Gastrocnemius medialis (tissue), 4 donors: Measurements from ENCODE around the gene PARD3. TPM values are rescaled to one million over a fixed set of nuclear protein-coding genes. Genes with fewer than 3 reads are reported as not detected.

Experiments
- ATAC-seq, 2 donors: fragments of 150-250 bp; one replicate each; pipeline ENCODE4 v1.9.1; 2016
- DNase-seq, 2 donors: peaks; one replicate each; pipeline ENCODE4 v3.0.0-alpha.2; 2019
- H3K27ac ChIP-seq, 4 donors: fragments of 200-600 bp; sonication (generic); 1 replicate in 1 of 4; 2 replicates in 3 of 4; pipeline ENCODE4 v1.5.1; 2016 to 2018; ENCODE audit warnings: mild to moderate bottlenecking in 2 of 4, moderate library complexity in 1 of 4
- H3K27me3 ChIP-seq, 3 donors: fragments of 200-600 bp; sonication (generic) in 2 of 3; 1 replicate in 1 of 3; 2 replicates in 2 of 3; pipeline versions ENCODE4 v1.5.1 to v1.6.0; 2016 to 2019; ENCODE audit warnings: mild to moderate bottlenecking in 1 of 3, moderate library complexity in 1 of 3
- H3K36me3 ChIP-seq, 2 donors: fragments of 200-600 bp; sonication (generic) in 1 of 2; one replicate each; pipeline ENCODE4 v1.5.1; 2017 to 2018
- H3K4me1 ChIP-seq, 2 donors: fragments of 200-600 bp; sonication (generic) in 1 of 2; one replicate each; pipeline ENCODE4 v1.5.1; 2016 to 2017; ENCODE audit warnings: mild to moderate bottlenecking in 2 of 2
- H3K4me3 ChIP-seq, 4 donors: fragments of 200-600 bp; sonication (generic) in 3 of 4; 1 replicate in 1 of 4; 2 replicates in 3 of 4; pipeline ENCODE4 v1.5.1; 2016 to 2019; ENCODE audit warnings: mild to moderate bottlenecking in 2 of 4
- H3K9me3 ChIP-seq, 3 donors: fragments of 200-600 bp; sonication (generic) in 2 of 3; 1 replicate in 1 of 3; 2 replicates in 2 of 3; pipeline ENCODE4 v1.5.1; 2016 to 2019
- CTCF ChIP-seq, 5 experiments: fragments of 450-650 bp in 3 of 5; fragments of 200-600 bp in 2 of 5; sonication (generic) in 2 of 5; IDR thresholded peaks in 4 of 5; conservative IDR thresholded peaks in 1 of 5; 1 replicate in 4 of 5; 2 replicates in 1 of 5; pipeline ENCODE4 v1.5.1; 2016 to 2019; ENCODE audit warnings: antibody characterized with exemption in 5 of 5, mild to moderate bottlenecking in 3 of 5, moderate library complexity in 3 of 5
- POLR2A ChIP-seq, 2 donors: fragments of 450-650 bp; IDR thresholded peaks; one replicate each; pipeline ENCODE4 v1.6.1; 2017; ENCODE audit warnings: antibody characterized with exemption in 2 of 2, mild to moderate bottlenecking in 2 of 2, moderate library complexity in 2 of 2
- in situ Hi-C, 4 donors: fragments of 200-750 bp; cut with MboI; loops; one replicate each; pipeline versions ENCODE4 v1.15.0 to v1.8.0; 2017; ENCODE audit warnings: low sequenced_read_pairs in 4 of 4
- intact Hi-C: fragments of 100-400 bp; cut with DNase I; formaldehyde crosslinking; loops from one replicate; pipeline ENCODE4 v1.15.1; 2023; ENCODE audit warnings: low total_unique reads
- total RNA-seq, 4 donors: library from RNA; depleted of rRNA; stranded (reverse); fragments of >200 nt; gene quantifications; one replicate each; pipeline versions ENCODE4 v1.1.0 to v1.2.3, GENCODE V29; 2016

The PARD3 gene
- total RNA-seq, 4 donors from 2014 or later = 64.6 to 75.8 (median 68.3) TPM

- H3K4me3 ChIP-seq = no peak overlapping the region
- peaks cover 15 to 25% of the 10 kb centered on the region in 2 donors for H3K4me1 ChIP-seq
- DNase-seq = no peak
- in situ Hi-C loops (no loop called here), intact Hi-C loops (no loop called here)
- H3K27ac ChIP-seq = no peak overlapping the region
- TF ChIP-seq POLR2A (IDR thresholded peaks at IDR 0.05) = no peak
- TF ChIP-seq CTCF (IDR thresholded peaks at IDR 0.05 in 4 of 5, conservative IDR thresholded peaks at IDR 0.05 in 1 of 5) = no peak
- no peaks in the 10 kb centered on the region for H3K9me3 ChIP-seq
- H3K27me3 ChIP-seq = no peaks in the 10 kb centered on the region
- ATAC-seq = no peak
- no peaks in the 10 kb centered on the region for H3K36me3 ChIP-seq
These were observed 244.2 kb downstream of the PARD3 start for GRCh38 chr10:34570887-34571286.

- TF ChIP-seq POLR2A (IDR thresholded peaks at IDR 0.05) (no peak), CTCF (IDR thresholded peaks at IDR 0.05 in 4 of 5, conservative IDR thresholded peaks at IDR 0.05 in 1 of 5) (no peak)
- DNase-seq = no peak
- H3K4me3 ChIP-seq = no peak overlapping the region
- peaks cover 0 to 6% of the 10 kb centered on the region in 2 donors for H3K4me1 ChIP-seq
- no peak overlapping the region for H3K27ac ChIP-seq
- intact Hi-C loops = no loop called here
- ATAC-seq = no peak
- H3K36me3 ChIP-seq = no peaks in the 10 kb centered on the region
- no peaks in the 10 kb centered on the region for H3K27me3 ChIP-seq
- no peaks in the 10 kb centered on the region for H3K9me3 ChIP-seq
- in situ Hi-C loops = no loop called here
These were observed 247.3 kb downstream of the PARD3 start for GRCh38 chr10:34567659-34568253.

GRCh38 chr10:34565934-34566333 is 249.2 kb downstream of the PARD3 start:
- in situ Hi-C loops = no loop called here
- H3K27me3 ChIP-seq = no peaks in the 10 kb centered on the region
- peaks cover 0 to 6% of the 10 kb centered on the region in 2 donors for H3K4me1 ChIP-seq
- DNase-seq (no peak), ATAC-seq (no peak)
- H3K27ac ChIP-seq = no peak overlapping the region
- intact Hi-C loops = no loop called here
- H3K4me3 ChIP-seq = no peak overlapping the region
- TF ChIP-seq POLR2A (IDR thresholded peaks at IDR 0.05) = no peak
- no peak for TF ChIP-seq CTCF (IDR thresholded peaks at IDR 0.05 in 4 of 5, conservative IDR thresholded peaks at IDR 0.05 in 1 of 5)
- no peaks in the 10 kb centered on the region for H3K36me3 ChIP-seq
- H3K9me3 ChIP-seq = no peaks in the 10 kb centered on the region

- Histone ChIP-seq H3K36me3 (no peaks in the 10 kb centered on the region), H3K27me3 (no peaks in the 10 kb centered on the region), H3K27ac (no peak overlapping the region), H3K9me3 (no peaks in the 10 kb centered on the region), H3K4me3 (no peak overlapping the region), H3K4me1 (no peaks in the 10 kb centered on the region)
- in situ Hi-C loops (no loop called here), intact Hi-C loops (no loop called here)
- DNase-seq (no peak), ATAC-seq (no peak)
- TF ChIP-seq POLR2A (IDR thresholded peaks at IDR 0.05) (no peak), CTCF (IDR thresholded peaks at IDR 0.05 in 4 of 5, conservative IDR thresholded peaks at IDR 0.05 in 1 of 5) (no peak)
These were observed 257.0 kb downstream of the PARD3 start for GRCh38 chr10:34558093-34558583.

DNA sequence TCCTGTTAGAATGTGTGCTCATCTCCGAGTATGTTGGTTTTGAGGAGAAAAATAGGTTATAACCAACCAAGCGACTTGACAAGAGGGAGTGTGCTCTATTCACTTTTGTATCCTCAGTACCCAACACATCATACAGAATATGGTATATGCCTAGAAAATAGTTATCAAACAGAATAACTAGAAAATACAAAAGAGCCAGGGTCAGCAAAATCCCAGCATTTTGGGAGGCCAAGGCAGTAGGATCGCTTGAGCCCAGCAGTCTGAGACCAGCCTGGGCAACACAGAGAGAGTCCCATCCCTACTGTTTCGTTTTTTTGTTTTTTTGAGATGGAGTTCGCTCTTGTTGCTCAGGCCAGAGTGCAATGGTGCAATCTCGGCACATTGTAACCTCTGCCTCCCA is 257.9 kb downstream of the PARD3 start:
- Histone ChIP-seq H3K27ac (no peak overlapping the region), H3K4me3 (no peak overlapping the region), H3K36me3 (no peaks in the 10 kb centered on the region), H3K4me1 (no peaks in the 10 kb centered on the region), H3K9me3 (no peaks in the 10 kb centered on the region), H3K27me3 (no peaks in the 10 kb centered on the region)
- TF ChIP-seq POLR2A (IDR thresholded peaks at IDR 0.05) = no peak
- no peak for TF ChIP-seq CTCF (IDR thresholded peaks at IDR 0.05 in 4 of 5, conservative IDR thresholded peaks at IDR 0.05 in 1 of 5)
- no peak for ATAC-seq
- in situ Hi-C loops (no loop called here), intact Hi-C loops (no loop called here)
- no peak for DNase-seq
